Forelimb muscle (tissue), 1 donor: ENCODE data around the gene IER3. TPM values are rescaled to one million over a fixed set of nuclear protein-coding genes. Genes with fewer than 3 reads are reported as not detected.

Source experiments
- DNase-seq: peaks from one replicate; pipeline ENCODE4 v3.0.0-alpha.2; 2013; ENCODE audit warnings: low read depth
- polyA plus RNA-seq: library from polyadenylated mRNA; unstranded; fragments of 120-200 nt; gene quantifications from one replicate; pipeline ENCODE4 v1.2.1, GENCODE V29; 2013; ENCODE audit not compliant: insufficient read length

The IER3 gene
- polyA plus RNA-seq, 1 donor, result 17.3 TPM

DNA sequence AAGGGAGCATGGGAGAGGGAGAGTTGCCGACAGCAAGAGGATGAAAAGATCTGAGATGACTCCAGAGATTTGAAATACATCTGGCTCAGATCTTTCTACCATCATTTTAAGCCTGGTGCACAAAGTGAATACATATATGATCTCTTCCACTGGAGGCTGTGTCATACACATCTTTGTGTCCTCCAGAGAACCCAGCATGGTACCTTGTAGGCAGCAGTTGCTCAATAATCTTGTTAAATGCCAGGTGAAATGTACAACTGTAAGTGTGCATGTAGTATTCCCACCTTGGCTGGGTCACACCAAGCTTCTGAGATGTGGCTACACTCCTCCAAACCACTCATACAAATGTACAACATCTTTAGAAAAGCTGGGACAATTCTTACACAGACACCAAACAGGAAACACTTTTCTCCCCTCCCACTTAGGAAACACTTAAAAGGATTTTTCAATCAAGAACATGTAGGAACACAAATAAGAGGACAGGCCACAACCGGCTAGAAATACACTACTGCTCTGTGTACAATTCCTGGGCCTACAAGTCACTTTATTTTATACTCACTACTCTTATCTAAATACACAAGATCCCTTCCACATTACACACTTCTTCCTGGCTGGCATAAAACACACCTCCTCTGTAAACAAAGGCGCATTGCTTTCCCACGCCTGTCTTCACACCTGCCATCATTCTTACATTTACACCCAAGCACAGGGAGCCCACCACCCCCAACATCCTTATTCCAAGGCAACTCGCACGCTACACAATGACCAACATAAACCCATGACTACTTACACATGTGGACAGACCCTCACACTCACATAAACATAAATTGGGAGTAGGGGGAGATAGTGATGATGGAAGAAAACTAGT is 3.8 kb upstream of the IER3 start:
- DNase-seq, result no peak

GRCh38 chr6:30747300-30747687 is 2.9 kb upstream of the IER3 start:
- no peak for DNase-seq

DNA sequence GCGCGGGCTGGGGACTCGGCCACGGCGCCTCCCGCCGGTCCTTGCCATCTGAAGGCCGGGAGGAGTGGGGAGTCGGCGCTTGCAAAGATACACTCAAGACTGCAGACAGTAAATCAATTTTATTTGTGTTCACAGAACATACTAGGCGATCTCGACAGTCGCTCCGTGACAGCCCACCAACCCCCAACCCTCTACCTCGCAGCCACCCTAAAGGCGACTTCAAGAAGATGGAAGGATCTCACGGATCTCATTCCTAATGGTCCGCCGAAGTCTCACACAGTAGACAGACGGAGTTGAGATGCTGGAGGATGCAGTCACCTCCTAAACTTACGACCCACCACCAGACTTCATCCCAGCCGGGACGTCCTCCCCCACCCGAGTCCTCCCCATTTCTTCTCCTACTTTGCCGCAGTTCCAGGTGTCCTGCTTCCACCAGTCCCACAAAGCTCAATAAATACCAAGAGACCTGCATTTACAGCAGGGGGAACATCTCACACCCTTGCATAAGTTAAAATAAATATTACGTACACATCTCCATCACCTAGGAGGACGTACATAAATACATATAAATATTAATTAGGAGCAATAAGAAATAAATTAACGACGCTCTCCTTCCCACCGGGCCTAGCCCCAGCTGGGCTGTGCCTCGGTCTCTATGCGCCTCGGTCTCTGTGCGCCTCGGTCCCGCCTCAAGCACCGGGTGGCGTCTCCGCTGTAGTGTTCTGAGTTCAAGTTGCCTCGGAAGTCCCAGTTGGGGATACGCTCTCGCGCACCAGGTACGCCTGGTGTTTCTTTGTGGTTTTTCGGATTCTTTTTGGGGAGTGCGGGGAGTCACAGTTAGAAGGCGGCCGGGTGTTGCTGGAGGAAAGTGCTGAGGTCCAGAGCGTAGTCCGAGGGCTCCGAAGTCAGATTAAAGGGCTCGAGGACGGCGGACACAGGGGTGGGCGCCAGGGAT is 971 bp downstream of the IER3 start:
- DNase-seq, result no peak

- DNase-seq, result no peak
These were observed 1.8 kb downstream of the IER3 start, which contains the start of gene FLOT1 for GRCh38 chr6:30742316-30743098. TSS of gene FLOT1 (minus strand) at chr6:30742687. CDS start at chr6:30742189, 498 bp downstream.

DNA sequence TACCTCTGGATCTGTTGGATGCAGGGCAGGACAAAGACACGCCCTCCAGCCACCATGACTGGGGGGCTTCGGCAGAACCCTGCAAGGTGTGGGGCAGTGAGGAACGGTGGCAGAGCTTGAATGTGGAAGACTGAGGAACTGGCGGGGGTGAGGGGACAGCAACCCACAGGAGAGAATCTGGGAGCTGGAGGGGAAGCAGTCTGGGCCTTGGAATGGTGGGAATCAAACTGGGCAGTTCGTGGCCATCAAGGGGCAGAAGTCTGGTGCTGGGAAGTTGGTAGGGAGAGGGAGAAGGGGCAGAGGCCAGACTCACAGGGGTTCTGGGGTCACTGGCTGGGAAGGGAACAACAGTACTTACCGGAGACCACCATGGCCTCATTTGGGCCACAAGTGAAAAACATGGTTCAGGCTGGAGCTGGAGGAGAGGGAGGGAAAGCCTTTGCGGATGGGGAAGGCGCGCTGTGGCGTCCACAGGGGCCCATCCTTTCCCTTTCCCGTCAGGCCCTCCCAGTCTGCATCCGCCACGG is 2.5 kb downstream of the IER3 start:
- no peak for DNase-seq

DNA sequence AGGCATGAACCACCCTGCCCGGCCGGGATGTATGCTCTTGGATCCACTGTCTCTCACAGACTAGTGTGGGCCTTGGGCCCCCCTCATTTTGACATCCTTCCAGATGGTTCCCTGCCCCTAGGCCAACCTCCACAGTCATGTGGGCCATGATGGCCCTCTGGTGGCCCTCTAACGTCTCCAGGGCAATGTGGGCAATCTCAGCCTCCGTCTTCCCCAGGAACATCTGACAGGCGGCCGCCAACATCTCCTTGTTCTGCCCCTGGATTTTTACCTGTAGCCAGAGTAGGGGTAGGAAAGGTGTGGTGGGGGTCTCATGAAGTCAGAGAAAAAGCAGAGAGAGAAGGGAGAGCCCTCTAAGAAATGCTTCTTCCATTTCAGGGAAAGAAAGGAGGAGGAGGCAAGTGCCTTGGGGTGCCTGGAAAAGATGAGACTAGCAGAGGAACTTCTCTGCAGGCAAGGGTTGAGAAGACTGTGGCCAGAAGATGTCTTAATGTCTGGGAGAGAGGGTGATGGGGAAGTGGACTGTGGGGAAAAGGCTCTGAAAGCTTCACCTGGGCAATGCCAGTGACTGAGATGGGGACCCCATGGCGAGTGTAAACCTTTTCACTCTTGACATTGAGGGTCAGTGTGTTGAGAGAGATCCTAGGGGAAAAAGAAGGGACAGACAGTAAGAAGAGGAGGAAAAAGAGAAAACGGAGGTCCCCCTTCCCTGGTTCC is 3.1 kb downstream of the IER3 start:
- no peak for DNase-seq

GRCh38 chr6:30740540-30740870 is 3.8 kb downstream of the IER3 start:
- no peak for DNase-seq

- no peak for DNase-seq
These were observed 5.8 kb downstream of the IER3 start for GRCh38 chr6:30738532-30738931.

GRCh38 chr6:30735668-30736314 is 8.6 kb downstream of the IER3 start:
- no peak for DNase-seq

GRCh38 chr6:30732237-30732943 is 12.0 kb downstream of the IER3 start:
- no peak for DNase-seq

- DNase-seq, result no peak
These were observed 13.5 kb downstream of the IER3 start for GRCh38 chr6:30730601-30731435.

- no peak for DNase-seq
These were observed 16.3 kb downstream of the IER3 start for GRCh38 chr6:30727920-30728553.

- DNase-seq, result no peak
These were observed 17.6 kb downstream of the IER3 start for GRCh38 chr6:30726506-30727413.

GRCh38 chr6:30725713-30726505 is 18.4 kb downstream of the IER3 start:
- DNase-seq, result no peak

GRCh38 chr6:30724906-30725667 is 19.3 kb downstream of the IER3 start:
- DNase-seq, result no peak
